ENCODE data around the gene SIK2.
"Not testable (repeated sequence)": the region's sequence is repeated elsewhere in the genome, so short reads cannot be mapped to it uniquely, and the experiment has no call there.

Gene SIK2

GRCh38 chr11:111696556-111696955, 94.3 kb downstream of the SIK2 start:
- no peak overlapping the region for H3K4me3 ChIP-seq (ENCODE audit: low read depth, low read length)

GRCh38 chr11:111697933-111698371, 95.7 kb downstream of the SIK2 start:
- no peak overlapping the region for H3K4me3 ChIP-seq (ENCODE audit: low read depth, low read length)

GRCh38 chr11:111698852-111699559, 96.8 kb downstream of the SIK2 start:
- H3K4me3 ChIP-seq (ENCODE audit: low read depth, low read length), result no peak overlapping the region

- H3K4me3 ChIP-seq (ENCODE audit: low read depth, low read length), result no peak overlapping the region
Observed at GRCh38 chr11:111699579-111700156, 97.4 kb downstream of the SIK2 start.

- no peak overlapping the region for H3K4me3 ChIP-seq (ENCODE audit: low read depth, low read length)
Observed at GRCh38 chr11:111700162-111700561, 97.9 kb downstream of the SIK2 start.

- no peak overlapping the region for H3K4me3 ChIP-seq (ENCODE audit: low read depth, low read length)
Observed at GRCh38 chr11:111702623-111703022, 100.4 kb downstream of the SIK2 start.

GRCh38 chr11:111703576-111703975, 101.3 kb downstream of the SIK2 start:
- H3K4me3 ChIP-seq (ENCODE audit: low read depth, low read length), result no peak overlapping the region

- no peak overlapping the region for H3K4me3 ChIP-seq (ENCODE audit: low read depth, low read length)
Observed at GRCh38 chr11:111707039-111707690, 104.9 kb downstream of the SIK2 start.

- H3K4me3 ChIP-seq (ENCODE audit: low read depth, low read length), result no peak overlapping the region
Observed at GRCh38 chr11:111707691-111708067, 105.4 kb downstream of the SIK2 start.

GRCh38 chr11:111714522-111714921, 112.3 kb downstream of the SIK2 start:
- no peak overlapping the region for H3K4me3 ChIP-seq (ENCODE audit: low read depth, low read length)

- H3K4me3 ChIP-seq (ENCODE audit: low read depth, low read length), result no peak overlapping the region
Observed at GRCh38 chr11:111715142-111715816, 113.0 kb downstream of the SIK2 start.

- H3K4me3 ChIP-seq (ENCODE audit: low read depth, low read length), result not testable (repeated sequence)
Observed at GRCh38 chr11:111717660-111718059, 115.4 kb downstream of the SIK2 start.

GRCh38 chr11:111718436-111718835, 116.2 kb downstream of the SIK2 start:
- no peak overlapping the region for H3K4me3 ChIP-seq (ENCODE audit: low read depth, low read length)

- no peak overlapping the region for H3K4me3 ChIP-seq (ENCODE audit: low read depth, low read length)
Observed at GRCh38 chr11:111718859-111719258, 116.6 kb downstream of the SIK2 start.

GRCh38 chr11:111719379-111719778, 117.1 kb downstream of the SIK2 start:
- no peak overlapping the region for H3K4me3 ChIP-seq (ENCODE audit: low read depth, low read length)

GRCh38 chr11:111720801-111721494, 118.7 kb downstream of the SIK2 start:
- H3K4me3 ChIP-seq (ENCODE audit: low read depth, low read length), result no peak overlapping the region

- H3K4me3 ChIP-seq (ENCODE audit: low read depth, low read length), result no peak overlapping the region
Observed at GRCh38 chr11:111722501-111722900, 120.3 kb downstream of the SIK2 start.

GRCh38 chr11:111723595-111723994, 121.3 kb downstream of the SIK2 start:
- no peak overlapping the region for H3K4me3 ChIP-seq (ENCODE audit: low read depth, low read length)

- no peak overlapping the region for H3K4me3 ChIP-seq (ENCODE audit: low read depth, low read length)
Observed at GRCh38 chr11:111724615-111725129, 122.4 kb downstream of the SIK2 start.

GRCh38 chr11:111725621-111726020, 123.4 kb downstream of the SIK2 start:
- no peak overlapping the region for H3K4me3 ChIP-seq (ENCODE audit: low read depth, low read length)

GRCh38 chr11:111726301-111726713, 124.1 kb downstream of the SIK2 start:
- no peak overlapping the region for H3K4me3 ChIP-seq (ENCODE audit: low read depth, low read length)
